Measurements from ENCODE around the gene GMDS. TPM values are rescaled to one million over a fixed set of nuclear protein-coding genes. Genes with fewer than 3 reads are reported as not detected.

Gene GMDS
- total and polyA plus RNA-seq, 2 of the 8 experiments (the other 6 are each of a cell fraction or from before 2014, with no cell fraction given): 16.8 to 50.0 TPM

DNA sequence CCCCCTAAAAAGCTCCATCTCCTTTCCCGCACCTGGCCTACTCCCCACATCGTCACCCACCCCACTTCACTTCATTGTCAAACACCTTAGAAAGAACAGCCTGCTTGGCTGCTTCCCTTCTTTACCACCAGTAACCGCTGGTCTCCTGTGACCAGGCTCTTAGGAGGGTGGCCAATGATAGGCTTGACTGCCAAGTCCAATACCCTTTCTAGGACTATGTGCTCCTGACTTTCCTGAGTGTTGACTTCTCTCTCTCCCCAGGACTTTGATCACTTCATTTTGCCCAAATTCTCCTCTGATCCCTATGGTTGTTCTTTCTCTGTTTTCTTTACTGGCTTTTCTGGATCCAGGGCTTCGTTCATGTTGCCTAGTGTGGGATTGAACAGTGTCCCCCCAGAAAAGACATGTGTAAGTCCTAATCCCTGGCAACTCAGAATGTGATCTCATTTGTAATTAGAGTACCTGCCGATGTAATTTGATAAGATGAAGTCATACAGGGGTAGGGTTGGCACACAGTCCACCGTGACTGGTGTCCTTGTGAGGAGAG lies 254.0 kb downstream of the GMDS start:
- Histone ChIP-seq H2AK5ac (ENCODE audit: low read depth, low read length) (no peak overlapping the region), H2AFZ (ENCODE audit: low read length) (no peak overlapping the region), H3K18ac (ENCODE audit: extremely low read depth, low read length) (no peak overlapping the region), H2BK15ac (ENCODE audit: low read length) (no peak overlapping the region), H3K4me1 (replicated peaks in 1 of 4; ENCODE audit: control insufficient read depth in 3 of 4, insufficient read depth in 4 of 4, low read length in 3 of 4) (peaks cover 0 to 2% (median 0%) of the 10 kb centered on the region in 4 experiments; a peak in 1 of 7 replicates), H3K27ac (ENCODE audit: low read depth, low read length) (no peak overlapping the region), H4K5ac (ENCODE audit: insufficient read length, low read depth, low read length) (no peak overlapping the region), H3K23ac (ENCODE audit: insufficient read length) (no peak overlapping the region), H3K27me3 (replicated peaks in 1 of 4; ENCODE audit: control insufficient read depth in 3 of 4, extremely low read depth in 1 of 4, insufficient read depth in 3 of 4, low read length in 3 of 4) (no peaks in the 10 kb centered on the region), H3K36me3 (ENCODE audit: control insufficient read depth in 2 of 4, insufficient read depth in 4 of 4, low read length in 3 of 4) (no peaks in the 10 kb centered on the region), H3K4me3 (ENCODE audit: extremely low read depth in 1 of 4, insufficient read depth in 2 of 4, low read depth in 3 of 4, low read length in 4 of 4) (no peak overlapping the region), H2BK12ac (ENCODE audit: low read depth, low read length) (no peak overlapping the region), H4K91ac (replicated peaks; ENCODE audit: insufficient read length, low read length) (no peak overlapping the region), H3K79me2 (ENCODE audit: control insufficient read depth in 1 of 2, insufficient read depth in 2 of 2, low read length in 2 of 2) (no peaks in the 10 kb centered on the region), H3K23me2 (ENCODE audit: low read depth, low read length) (no peaks in the 10 kb centered on the region; the same call in 1 of the 2 replicates), H3K14ac (ENCODE audit: insufficient read length) (no peak overlapping the region), H3K79me1 (ENCODE audit: low read depth, low read length) (no peaks in the 10 kb centered on the region; the same call in 1 of the 2 replicates), H3K9ac (replicated peaks in 1 of 4; ENCODE audit: extremely low read depth in 1 of 4, low read depth in 3 of 4, low read length in 3 of 4) (no peak overlapping the region), H3K56ac (replicated peaks; ENCODE audit: insufficient read length, low read depth, low read length) (no peak overlapping the region), H3K4me2 (ENCODE audit: insufficient read depth in 1 of 2, low read depth in 2 of 2, low read length in 2 of 2) (no peak overlapping the region), H4K8ac (ENCODE audit: extremely low read depth, insufficient read depth, low read length) (no peak overlapping the region), H2BK20ac (ENCODE audit: low read length) (no peak overlapping the region), H3K4ac (replicated peaks; ENCODE audit: insufficient read length, low read depth, low read length) (no peak overlapping the region), H2BK5ac (ENCODE audit: low read depth, low read length) (no peak overlapping the region), H3K9me3 (ENCODE audit: insufficient read depth in 2 of 2, low read depth in 1 of 2, low read length in 1 of 2) (no peaks in the 10 kb centered on the region), H2BK120ac (replicated peaks; ENCODE audit: low read depth, low read length) (no peak overlapping the region), H4K20me1 (replicated peaks in 1 of 2; ENCODE audit: control insufficient read depth in 1 of 2, insufficient read depth in 2 of 2, low read length in 2 of 2) (no peaks in the 10 kb centered on the region)
- FAIRE-seq (no peak), DNase-seq (ENCODE audit: low read depth in 1 of 2, low spot score in 2 of 2) (no peak)
- 89% methylated on average over 6 of the region's 6 CpGs; no CpG with 5 or more reads in 1 of the 2 experiments for WGBS, 2 experiments (ENCODE audit: extremely low coverage in 1 of 2, insufficient coverage in 1 of 2, insufficient read length in 1 of 2, insufficient replicate concordance in 2 of 2, low coverage in 1 of 2, low lambda C conversion rate in 2 of 2, missing lambda C conversion rate in 1 of 2)
- ChIA-PET POLR2A (ENCODE audit: partially characterized antibody) (no interaction called here), CTCF (ENCODE audit: partially characterized antibody) (no interaction called here)
- no peak for TF ChIP-seq NANOG (IDR thresholded peaks at IDR 0.05; ENCODE audit: insufficient read depth, low read depth, low read length, poor library complexity, severe bottlenecking)
- TF ChIP-seq SAP30 (IDR thresholded peaks at IDR 0.05; ENCODE audit: insufficient read depth, insufficient replicate concordance, low read length): no peak
- TF ChIP-seq CREB1 (IDR thresholded peaks at IDR 0.05): no peak
- TF ChIP-seq CEBPB (IDR thresholded peaks at IDR 0.05; ENCODE audit: low read depth, low read length): no peak
- no peak for TF ChIP-seq SIX5 (IDR thresholded peaks at IDR 0.05; ENCODE audit: low read depth, low read length)
- TF ChIP-seq SP2 (IDR thresholded peaks at IDR 0.05; ENCODE audit: low read length): no peak
- TF ChIP-seq MAFK (IDR thresholded peaks at IDR 0.05; ENCODE audit: low read depth, low read length): no peak
- no peak for TF ChIP-seq TEAD4 (IDR thresholded peaks at IDR 0.05; ENCODE audit: low read depth, low read length)
- no peak for TF ChIP-seq KDM1A (IDR thresholded peaks at IDR 0.05; ENCODE audit: borderline replicate concordance, low read length)
- TF ChIP-seq SUZ12 (IDR thresholded peaks at IDR 0.05; ENCODE audit: low read length): no peak
- TF ChIP-seq CBX8 (IDR thresholded peaks at IDR 0.05; ENCODE audit: borderline replicate concordance, low read depth, low read length): no peak
